Stimulated activated CD4-positive, alpha-beta T cell treated with anti-CD3 and anti-CD28 coated beads, Interleukin-2, amount 100 ng/mL, for 24 hours (primary cell): ENCODE results near the gene TMEM218.
A peak's percentile ranks its signal among the peaks of the same experiment; 100 is the strongest.

Experiments
- DNase-seq, 2 donors: peaks; one replicate each; pipeline ENCODE4 v3.0.0-alpha.2; 2020

The TMEM218 gene

GRCh38 chr11:125088576-125089455 lies 22.6 kb downstream of the TMEM218 start:
- peak in 1 of 2 donors; percentile 7 for DNase-seq

- peak in 1 of 2 donors; percentile 8 for DNase-seq
Observed at GRCh38 chr11:125088123-125088522, 23.3 kb downstream of the TMEM218 start.

GRCh38 chr11:125086633-125087296 lies 24.7 kb downstream of the TMEM218 start:
- peak in 1 of 2 donors; percentile 11 for DNase-seq

- peak in 1 of 2 donors; percentile 13 for DNase-seq
Observed at GRCh38 chr11:125085301-125086081, 25.9 kb downstream of the TMEM218 start.

- peak in 1 of 2 donors; percentile 13 for DNase-seq
Observed at GRCh38 chr11:125084761-125085231, 26.6 kb downstream of the TMEM218 start.

DNA sequence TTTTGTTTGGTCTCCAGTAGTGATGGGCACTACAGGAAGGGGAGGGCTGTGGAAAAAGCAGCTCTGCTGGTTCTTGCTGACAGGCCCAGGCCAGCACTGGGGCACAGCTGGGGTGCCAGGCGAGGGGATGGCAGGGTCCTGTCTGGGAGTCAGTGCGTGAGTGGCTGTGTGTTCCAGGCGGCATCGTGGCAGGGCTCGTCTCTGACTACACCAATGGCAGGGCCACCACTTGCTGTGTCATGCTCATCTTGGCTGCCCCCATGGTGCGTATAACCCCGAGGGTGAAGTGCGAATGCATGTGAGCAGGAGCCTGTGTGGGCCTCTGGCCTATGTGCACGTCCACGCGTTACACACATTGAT lies 27.4 kb downstream of the TMEM218 start:
- DNase-seq = no peak

- DNase-seq = no peak
Observed at GRCh38 chr11:125083312-125084056, 27.9 kb downstream of the TMEM218 start.

- no peak for DNase-seq
Observed at GRCh38 chr11:125082611-125083311, 28.7 kb downstream of the TMEM218 start.

DNA sequence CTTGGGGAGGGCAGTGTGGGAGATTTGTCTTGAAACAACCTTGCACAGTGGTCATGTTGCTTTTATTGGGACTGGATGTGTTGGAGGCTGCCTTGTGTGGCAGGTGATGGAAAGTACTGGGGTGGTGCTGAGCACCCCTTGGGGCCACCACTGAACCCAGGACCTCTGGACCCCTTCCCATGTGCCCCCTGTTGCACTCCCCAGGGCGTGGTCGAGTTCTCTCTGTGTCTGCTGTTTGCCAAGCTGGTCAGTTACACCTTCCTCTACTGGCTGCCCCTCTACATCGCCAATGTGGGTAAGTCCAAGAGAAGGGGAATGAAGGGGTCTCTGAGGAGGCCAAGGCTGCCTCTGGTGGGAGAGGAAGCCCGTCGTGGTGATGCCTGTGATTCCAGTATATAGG lies 29.4 kb downstream of the TMEM218 start:
- DNase-seq = no peak

DNA sequence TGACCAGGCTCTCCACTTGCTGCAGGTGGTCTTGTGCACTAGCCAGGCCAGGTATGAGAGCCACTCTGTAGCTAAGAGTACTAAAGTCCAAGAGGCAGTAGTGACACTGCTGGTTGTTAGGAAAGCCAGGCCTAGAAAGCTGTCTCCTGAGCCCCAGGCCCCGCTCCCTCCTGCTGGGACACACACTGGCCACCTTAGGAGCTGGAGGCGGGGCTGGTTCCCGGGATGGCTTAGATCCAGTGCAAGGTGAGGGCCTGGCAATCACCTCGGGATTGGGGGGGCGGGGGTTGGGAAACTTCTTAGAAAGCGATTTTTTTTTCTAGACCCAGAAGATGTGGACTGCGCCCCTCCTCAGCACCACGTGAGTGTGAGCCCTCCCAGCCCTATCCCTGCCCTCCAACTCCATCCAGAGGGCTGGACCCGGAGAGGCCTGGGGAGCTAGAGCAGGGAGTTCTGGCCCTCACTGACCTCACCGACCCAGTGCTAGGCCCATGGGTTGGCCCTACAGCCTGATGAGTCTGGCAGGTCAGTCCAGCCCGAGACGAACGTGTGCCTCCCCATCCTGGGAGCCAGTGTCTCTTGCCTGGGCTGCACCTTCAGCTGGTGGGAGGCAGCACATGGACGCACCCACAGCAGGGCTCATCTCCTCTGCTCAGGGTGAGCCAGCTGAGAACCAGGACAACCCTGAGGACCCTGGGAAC lies 30.2 kb downstream of the TMEM218 start:
- no peak for DNase-seq

GRCh38 chr11:125080531-125080911 lies 30.9 kb downstream of the TMEM218 start:
- DNase-seq = no peak

GRCh38 chr11:125079878-125080530 lies 31.4 kb downstream of the TMEM218 start:
- DNase-seq = no peak

GRCh38 chr11:125079151-125079877 lies 32.1 kb downstream of the TMEM218 start:
- DNase-seq = no peak

GRCh38 chr11:125078516-125079140 lies 32.8 kb downstream of the TMEM218 start:
- DNase-seq = no peak

- DNase-seq = no peak
Observed at GRCh38 chr11:125078016-125078415, 33.4 kb downstream of the TMEM218 start.

- DNase-seq = no peak
Observed at GRCh38 chr11:125076378-125076945, 35.0 kb downstream of the TMEM218 start.

- DNase-seq = no peak
Observed at GRCh38 chr11:125075900-125076317, 35.5 kb downstream of the TMEM218 start.

GRCh38 chr11:125075242-125075625 lies 36.2 kb downstream of the TMEM218 start:
- no peak for DNase-seq
